ENCODE data around the gene POMT1. TPM values are rescaled to one million over a fixed set of nuclear protein-coding genes. Genes with fewer than 3 reads are reported as not detected.
A peak's percentile ranks its signal among the peaks of the same experiment; 100 is the strongest.
"Not testable (repeated sequence)": the region's sequence is repeated elsewhere in the genome, so short reads cannot be mapped to it uniquely, and the experiment has no call there.

Gene POMT1
- total and polyA plus RNA-seq, 3 donors from 2014 or later: 99.7 to 118 (median 117) TPM

- intact Hi-C loops (cut with DNase I; ENCODE audit: low total_unique reads): no loop called here
- 17 to 23% methylated on average over 23 to 32 of the region's 32 CpGs for WGBS, 2 donors
- TF ChIP-seq POLR2A (IDR thresholded peaks at IDR 0.05) (no peak), CTCF (IDR thresholded peaks at IDR 0.05) (no peak)
- Histone ChIP-seq H3K27ac (no peak overlapping the region), H3K36me3 (ENCODE audit: low read depth, missing control alignments) (no peaks in the 10 kb centered on the region), H3K27me3 (no peaks in the 10 kb centered on the region), H3K4me1 (peaks cover 7% of the 10 kb centered on the region), H3K4me3 (peak overlapping the region; percentile 87 to 92), H3K9me3 (no peaks in the 10 kb centered on the region)
- no peak for DNase-seq
Measured at GRCh38 chr9:131503626-131504465, 1.1 kb downstream of the POMT1 start.

- no peak for DNase-seq
- Histone ChIP-seq H3K4me3 (no peak overlapping the region), H3K27me3 (no peaks in the 10 kb centered on the region), H3K36me3 (ENCODE audit: low read depth, missing control alignments) (no peaks in the 10 kb centered on the region), H3K27ac (no peak overlapping the region), H3K9me3 (no peaks in the 10 kb centered on the region), H3K4me1 (peaks cover 7% of the 10 kb centered on the region)
- TF ChIP-seq CTCF (IDR thresholded peaks at IDR 0.05): no peak
- TF ChIP-seq POLR2A (IDR thresholded peaks at IDR 0.05): no peak
- intact Hi-C loops (cut with DNase I; ENCODE audit: low total_unique reads): no loop called here
- 90% methylated on average over 8 of the region's 8 CpGs for WGBS, 2 donors
Measured at GRCh38 chr9:131505012-131505411, 2.3 kb downstream of the POMT1 start.

GRCh38 chr9:131511416-131511815 lies 8.7 kb downstream of the POMT1 start:
- no peak for DNase-seq
- intact Hi-C loops (cut with DNase I; ENCODE audit: low total_unique reads): no loop called here
- TF ChIP-seq POLR2A (IDR thresholded peaks at IDR 0.05) (no peak), CTCF (IDR thresholded peaks at IDR 0.05) (no peak)
- Histone ChIP-seq H3K27me3 (no peaks in the 10 kb centered on the region), H3K9me3 (no peaks in the 10 kb centered on the region), H3K36me3 (ENCODE audit: low read depth, missing control alignments) (no peaks in the 10 kb centered on the region), H3K4me1 (no peaks in the 10 kb centered on the region), H3K4me3 (no peak overlapping the region), H3K27ac (no peak overlapping the region)
- 73 to 81% methylated on average over 7 of the region's 7 CpGs for WGBS, 2 donors

GRCh38 chr9:131511880-131512279 lies 9.2 kb downstream of the POMT1 start:
- TF ChIP-seq CTCF (IDR thresholded peaks at IDR 0.05): no peak
- no peak for TF ChIP-seq POLR2A (IDR thresholded peaks at IDR 0.05)

GRCh38 chr9:131513177-131513576 lies 10.5 kb downstream of the POMT1 start:
- H3K27ac ChIP-seq: no peak overlapping the region
- no peaks in the 10 kb centered on the region for H3K9me3 ChIP-seq
- no peaks in the 10 kb centered on the region for H3K36me3 ChIP-seq (ENCODE audit: low read depth, missing control alignments)
- no peak overlapping the region for H3K4me3 ChIP-seq
- 92 to 93% methylated on average over 4 to 15 of the region's 15 CpGs for WGBS, 2 donors
- TF ChIP-seq CTCF (IDR thresholded peaks at IDR 0.05) (no peak), POLR2A (IDR thresholded peaks at IDR 0.05) (no peak)
- no peak for DNase-seq
- intact Hi-C loops (cut with DNase I; ENCODE audit: low total_unique reads): no loop called here
- H3K4me1 ChIP-seq: no peaks in the 10 kb centered on the region
- H3K27me3 ChIP-seq: no peaks in the 10 kb centered on the region

More at GRCh38 chr9:131511880-131512279, 9.2 kb downstream of the POMT1 start:
- Histone ChIP-seq H3K27me3 (no peaks in the 10 kb centered on the region), H3K4me3 (no peak overlapping the region), H3K9me3 (no peaks in the 10 kb centered on the region), H3K4me1 (no peaks in the 10 kb centered on the region), H3K36me3 (ENCODE audit: low read depth, missing control alignments) (no peaks in the 10 kb centered on the region), H3K27ac (no peak overlapping the region)
- WGBS, 2 donors: 61 to 80% methylated on average over 4 to 6 of the region's 6 CpGs
- intact Hi-C loops (cut with DNase I; ENCODE audit: low total_unique reads): no loop called here
- no peak for DNase-seq

- H3K4me1 ChIP-seq; H3K27me3 ChIP-seq; H3K4me3 ChIP-seq; intact Hi-C loops (cut with DNase I; ENCODE audit: low total_unique reads); H3K27ac ChIP-seq; H3K9me3 ChIP-seq; H3K36me3 ChIP-seq (ENCODE audit: low read depth, missing control alignments); DNase-seq: not testable (repeated sequence)
- WGBS, 2 donors: 73 to 82% methylated on average over 7 to 8 of the region's 12 CpGs
Measured at GRCh38 chr9:131515559-131516031, 12.9 kb downstream of the POMT1 start.

Data from testis (tissue), 3 donors.